ENCODE measurements around the gene PLB1.

The PLB1 gene

DNA sequence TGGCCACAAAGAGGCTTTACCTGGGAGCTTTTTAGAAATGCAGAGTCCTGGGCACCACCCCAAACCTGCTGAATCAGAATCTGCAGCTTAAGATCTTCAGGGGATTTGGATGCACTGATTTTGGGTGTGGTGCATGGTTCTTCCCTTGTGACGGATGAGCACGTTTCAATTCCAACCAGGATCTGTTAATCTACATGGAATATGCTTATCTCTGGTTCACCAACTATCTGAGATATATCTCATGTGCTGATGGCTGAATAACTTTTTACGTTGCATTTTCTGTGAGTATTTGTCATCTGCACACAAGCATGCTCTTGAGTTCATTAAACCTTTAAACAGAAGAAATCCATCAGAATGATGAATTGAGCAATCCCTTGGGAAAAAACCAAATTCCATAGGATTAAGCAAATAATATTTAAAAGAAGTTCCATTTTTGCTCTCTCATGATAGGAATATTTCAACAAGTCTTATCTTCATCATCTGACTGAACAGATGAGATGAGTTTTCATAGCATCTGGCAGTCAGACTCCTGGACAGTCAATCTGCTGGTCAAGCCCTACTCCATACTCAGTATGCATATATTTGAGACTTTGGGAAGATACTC lies 120.6 kb downstream of the PLB1 start:
- Histone ChIP-seq H3K27me3 (ENCODE audit: insufficient read depth, poor library complexity, severe bottlenecking) (no peaks in the 10 kb centered on the region), H3K27ac (replicated peaks) (no peak overlapping the region), H3K4me3 (replicated peaks; ENCODE audit: insufficient read depth, low read length) (no peak overlapping the region)
- DNase-seq (ENCODE audit: low read depth in 1 of 2, low spot score in 1 of 2): no peak
- TF ChIP-seq GABPA (IDR thresholded peaks at IDR 0.05; ENCODE audit: low read depth): no peak
- TF ChIP-seq, protein P1, sequence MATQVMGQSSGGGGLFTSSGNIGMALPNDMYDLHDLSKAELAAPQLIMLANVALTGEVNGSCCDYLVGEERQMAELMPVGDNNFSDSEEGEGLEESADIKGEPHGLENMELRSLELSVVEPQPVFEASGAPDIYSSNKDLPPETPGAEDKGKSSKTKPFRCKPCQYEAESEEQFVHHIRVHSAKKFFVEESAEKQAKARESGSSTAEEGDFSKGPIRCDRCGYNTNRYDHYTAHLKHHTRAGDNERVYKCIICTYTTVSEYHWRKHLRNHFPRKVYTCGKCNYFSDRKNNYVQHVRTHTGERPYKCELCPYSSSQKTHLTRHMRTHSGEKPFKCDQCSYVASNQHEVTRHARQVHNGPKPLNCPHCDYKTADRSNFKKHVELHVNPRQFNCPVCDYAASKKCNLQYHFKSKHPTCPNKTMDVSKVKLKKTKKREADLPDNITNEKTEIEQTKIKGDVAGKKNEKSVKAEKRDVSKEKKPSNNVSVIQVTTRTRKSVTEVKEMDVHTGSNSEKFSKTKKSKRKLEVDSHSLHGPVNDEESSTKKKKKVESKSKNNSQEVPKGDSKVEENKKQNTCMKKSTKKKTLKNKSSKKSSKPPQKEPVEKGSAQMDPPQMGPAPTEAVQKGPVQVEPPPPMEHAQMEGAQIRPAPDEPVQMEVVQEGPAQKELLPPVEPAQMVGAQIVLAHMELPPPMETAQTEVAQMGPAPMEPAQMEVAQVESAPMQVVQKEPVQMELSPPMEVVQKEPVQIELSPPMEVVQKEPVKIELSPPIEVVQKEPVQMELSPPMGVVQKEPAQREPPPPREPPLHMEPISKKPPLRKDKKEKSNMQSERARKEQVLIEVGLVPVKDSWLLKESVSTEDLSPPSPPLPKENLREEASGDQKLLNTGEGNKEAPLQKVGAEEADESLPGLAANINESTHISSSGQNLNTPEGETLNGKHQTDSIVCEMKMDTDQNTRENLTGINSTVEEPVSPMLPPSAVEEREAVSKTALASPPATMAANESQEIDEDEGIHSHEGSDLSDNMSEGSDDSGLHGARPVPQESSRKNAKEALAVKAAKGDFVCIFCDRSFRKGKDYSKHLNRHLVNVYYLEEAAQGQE (IDR thresholded peaks at IDR 0.05; ENCODE audit: insufficient replicate concordance, low read depth): no peak
- TF ChIP-seq SPI1 (IDR thresholded peaks at IDR 0.05; ENCODE audit: borderline replicate concordance, low read depth): no peak
- TF ChIP-seq, protein P2, sequence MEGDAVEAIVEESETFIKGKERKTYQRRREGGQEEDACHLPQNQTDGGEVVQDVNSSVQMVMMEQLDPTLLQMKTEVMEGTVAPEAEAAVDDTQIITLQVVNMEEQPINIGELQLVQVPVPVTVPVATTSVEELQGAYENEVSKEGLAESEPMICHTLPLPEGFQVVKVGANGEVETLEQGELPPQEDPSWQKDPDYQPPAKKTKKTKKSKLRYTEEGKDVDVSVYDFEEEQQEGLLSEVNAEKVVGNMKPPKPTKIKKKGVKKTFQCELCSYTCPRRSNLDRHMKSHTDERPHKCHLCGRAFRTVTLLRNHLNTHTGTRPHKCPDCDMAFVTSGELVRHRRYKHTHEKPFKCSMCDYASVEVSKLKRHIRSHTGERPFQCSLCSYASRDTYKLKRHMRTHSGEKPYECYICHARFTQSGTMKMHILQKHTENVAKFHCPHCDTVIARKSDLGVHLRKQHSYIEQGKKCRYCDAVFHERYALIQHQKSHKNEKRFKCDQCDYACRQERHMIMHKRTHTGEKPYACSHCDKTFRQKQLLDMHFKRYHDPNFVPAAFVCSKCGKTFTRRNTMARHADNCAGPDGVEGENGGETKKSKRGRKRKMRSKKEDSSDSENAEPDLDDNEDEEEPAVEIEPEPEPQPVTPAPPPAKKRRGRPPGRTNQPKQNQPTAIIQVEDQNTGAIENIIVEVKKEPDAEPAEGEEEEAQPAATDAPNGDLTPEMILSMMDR (IDR thresholded peaks at IDR 0.05; ENCODE audit: insufficient read depth, low read length): no peak
- no peak for TF ChIP-seq POLR2AphosphoS5 (IDR thresholded peaks at IDR 0.05; ENCODE audit: low read depth)

GRCh38 chr2:28617502-28618184 lies 121.8 kb downstream of the PLB1 start:
- Histone ChIP-seq H3K27me3 (ENCODE audit: insufficient read depth, poor library complexity, severe bottlenecking) (no peaks in the 10 kb centered on the region), H3K4me3 (replicated peaks; ENCODE audit: insufficient read depth, low read length) (no peak overlapping the region), H3K27ac (replicated peaks) (no peak overlapping the region)
- DNase-seq (ENCODE audit: low read depth in 1 of 2, low spot score in 1 of 2): no peak
- no peak for TF ChIP-seq POLR2AphosphoS5 (IDR thresholded peaks at IDR 0.05; ENCODE audit: low read depth)

DNA sequence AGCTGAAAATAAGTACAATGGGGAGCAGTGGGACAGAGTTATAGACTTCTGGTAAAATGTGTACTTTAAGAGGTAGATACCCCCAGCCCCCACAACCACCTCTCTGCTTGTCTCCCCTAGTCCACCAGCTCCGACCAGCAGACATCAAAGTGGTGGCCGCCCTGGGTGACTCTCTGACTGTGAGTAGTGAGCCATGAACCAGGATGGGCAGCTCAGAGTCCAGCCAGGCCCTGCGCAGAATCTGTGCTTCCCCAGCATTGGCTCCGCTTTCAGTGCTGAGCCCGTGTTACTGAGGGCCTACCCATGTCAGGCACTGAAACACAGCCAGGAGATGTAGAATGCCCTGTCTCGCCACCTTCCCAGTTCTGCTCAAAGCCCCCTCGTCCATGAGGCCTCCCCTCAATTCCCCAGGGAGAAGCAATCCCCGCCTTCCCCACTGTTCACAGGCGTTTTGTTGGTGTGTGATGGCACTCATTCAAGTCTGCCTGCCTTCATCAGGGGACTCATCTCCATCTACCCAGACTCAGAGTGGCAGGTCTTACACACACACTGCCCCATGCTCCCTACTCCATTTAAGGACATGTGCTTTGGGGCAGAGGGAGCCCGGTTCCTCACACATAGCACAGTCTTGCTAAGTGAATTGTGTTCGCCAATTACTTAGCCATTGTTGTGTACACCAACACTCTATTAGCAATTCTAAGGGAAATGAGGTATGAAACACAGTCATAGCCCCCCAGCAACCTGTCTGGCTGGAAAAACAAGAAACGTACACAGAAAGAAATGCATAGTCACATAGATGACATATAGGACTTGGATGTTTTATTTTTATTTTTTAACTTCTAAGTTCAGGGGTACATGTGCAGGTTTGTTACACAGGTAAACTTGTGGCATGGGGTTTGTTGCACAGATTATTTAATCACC lies 122.6 kb downstream of the PLB1 start:
- TF ChIP-seq, protein P1 (IDR thresholded peaks at IDR 0.05; ENCODE audit: insufficient replicate concordance, low read depth): no peak
- TF ChIP-seq GABPA (IDR thresholded peaks at IDR 0.05; ENCODE audit: low read depth) (no peak), SPI1 (IDR thresholded peaks at IDR 0.05; ENCODE audit: borderline replicate concordance, low read depth) (no peak), POLR2AphosphoS5 (IDR thresholded peaks at IDR 0.05; ENCODE audit: low read depth) (no peak)
- TF ChIP-seq, protein P2 (IDR thresholded peaks at IDR 0.05; ENCODE audit: insufficient read depth, low read length): no peak
- Histone ChIP-seq H3K4me3 (replicated peaks; ENCODE audit: insufficient read depth, low read length) (no peak overlapping the region), H3K27me3 (ENCODE audit: insufficient read depth, poor library complexity, severe bottlenecking) (no peaks in the 10 kb centered on the region), H3K27ac (replicated peaks) (no peak overlapping the region)
- DNase-seq (ENCODE audit: low read depth in 1 of 2, low spot score in 1 of 2): no peak
